H1 (cell line): ENCODE measurements around the gene DIP2B. TPM values are rescaled to one million over a fixed set of nuclear protein-coding genes. Genes with fewer than 3 reads are reported as not detected.

Experiments used
- CTBP2 ChIP-seq: IDR thresholded peaks from 2 replicates; pipeline ENCODE4 v1.7.0; 2011; ENCODE audit warnings: borderline replicate concordance, mild to moderate bottlenecking, moderate library complexity, mixed read lengths, low read length; ENCODE audit not compliant: insufficient read depth, insufficient read length
- polyA plus RNA-seq, 7 experiments: library from polyadenylated mRNA; depleted of rRNA in 3 of 7; stranded (reverse) in 5 of 7; unstranded in 2 of 7; fragments of >200 nt in 5 of 7; fragments of 200-250 nt in 2 of 7; gene quantifications; 1 replicate in 5 of 7; 2 replicates in 1 of 7; 4 replicates in 1 of 7; pipeline versions ENCODE4 v1.2.1 to v1.2.3, GENCODE V29; 2011 to 2013; ENCODE audit warnings: missing spikeins in 2 of 7, mixed read lengths in 2 of 7
- total RNA-seq: library from RNA; stranded (reverse); fragmentation: NEBNext Ultra II Directional; extraction: Animal tissue kit (Norgen Biotek cat#: 25700); gene quantifications from 2 replicates; pipeline ENCODE4 v1.2.1, GENCODE V29; 2021

The DIP2B gene
- total and polyA plus RNA-seq, 2 of the 8 experiments (the other 6 are each of a cell fraction or from before 2014, with no cell fraction given): 11.1 to 29.6 TPM

DNA sequence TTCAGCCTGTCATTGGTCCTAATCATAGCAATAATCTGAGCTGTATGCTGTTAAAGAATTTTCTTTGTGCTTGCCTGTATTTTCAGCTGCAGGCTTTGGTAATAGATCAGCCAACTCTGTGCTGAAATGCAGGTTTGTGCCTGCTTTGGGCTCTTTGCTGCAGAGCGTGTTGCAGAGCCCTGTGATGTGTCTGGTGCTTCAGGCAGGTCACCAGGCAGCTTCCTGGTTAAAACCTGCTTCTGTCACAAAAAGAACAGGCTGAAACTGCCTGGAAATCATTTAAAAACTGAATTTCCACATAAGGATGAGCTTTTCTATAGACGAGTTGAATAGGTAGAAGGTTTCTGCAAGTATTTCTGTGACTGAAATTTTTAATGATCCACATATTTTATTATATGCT lies 3.1 kb downstream of the DIP2B start (continued):
- no peak for TF ChIP-seq CTBP2
